ENCODE measurements around the gene SMIM10L2A. TPM values are rescaled to one million over a fixed set of nuclear protein-coding genes. Genes with fewer than 3 reads are reported as not detected.
A peak's percentile ranks its signal among the peaks of the same experiment; 100 is the strongest.

The SMIM10L2A gene
- total RNA-seq (ENCODE audit: low replicate concordance): 2.6 and 4.8 TPM in 2 replicates
- long read RNA-seq: 0 reads

- Mint-ChIP-seq H3K27me3 (no peaks in the 10 kb centered on the region), H3K9me3 (no peaks in the 10 kb centered on the region), H3K36me3 (no peaks in the 10 kb centered on the region), H3K4me1 (ENCODE audit: unreplicated experiment) (no peaks in the 10 kb centered on the region), H3K27ac (no peak within 1 kb of the TSS), H3K4me3 (peak within 1 kb of the TSS; percentile 74)
- no peak for DNase-seq (ENCODE audit: extremely low spot score, unreplicated experiment)
- TF ChIP-seq, protein P1, sequence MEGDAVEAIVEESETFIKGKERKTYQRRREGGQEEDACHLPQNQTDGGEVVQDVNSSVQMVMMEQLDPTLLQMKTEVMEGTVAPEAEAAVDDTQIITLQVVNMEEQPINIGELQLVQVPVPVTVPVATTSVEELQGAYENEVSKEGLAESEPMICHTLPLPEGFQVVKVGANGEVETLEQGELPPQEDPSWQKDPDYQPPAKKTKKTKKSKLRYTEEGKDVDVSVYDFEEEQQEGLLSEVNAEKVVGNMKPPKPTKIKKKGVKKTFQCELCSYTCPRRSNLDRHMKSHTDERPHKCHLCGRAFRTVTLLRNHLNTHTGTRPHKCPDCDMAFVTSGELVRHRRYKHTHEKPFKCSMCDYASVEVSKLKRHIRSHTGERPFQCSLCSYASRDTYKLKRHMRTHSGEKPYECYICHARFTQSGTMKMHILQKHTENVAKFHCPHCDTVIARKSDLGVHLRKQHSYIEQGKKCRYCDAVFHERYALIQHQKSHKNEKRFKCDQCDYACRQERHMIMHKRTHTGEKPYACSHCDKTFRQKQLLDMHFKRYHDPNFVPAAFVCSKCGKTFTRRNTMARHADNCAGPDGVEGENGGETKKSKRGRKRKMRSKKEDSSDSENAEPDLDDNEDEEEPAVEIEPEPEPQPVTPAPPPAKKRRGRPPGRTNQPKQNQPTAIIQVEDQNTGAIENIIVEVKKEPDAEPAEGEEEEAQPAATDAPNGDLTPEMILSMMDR (conservative IDR thresholded peaks at IDR 0.05): no peak
Observed at GRCh38 chrX:135421932-135422809, at the start of gene SMIM10L2A. TSS of gene SMIM10L2A (plus strand) at chrX:135421944. CDS start at chrX:135422132, 188 bp downstream.

DNA sequence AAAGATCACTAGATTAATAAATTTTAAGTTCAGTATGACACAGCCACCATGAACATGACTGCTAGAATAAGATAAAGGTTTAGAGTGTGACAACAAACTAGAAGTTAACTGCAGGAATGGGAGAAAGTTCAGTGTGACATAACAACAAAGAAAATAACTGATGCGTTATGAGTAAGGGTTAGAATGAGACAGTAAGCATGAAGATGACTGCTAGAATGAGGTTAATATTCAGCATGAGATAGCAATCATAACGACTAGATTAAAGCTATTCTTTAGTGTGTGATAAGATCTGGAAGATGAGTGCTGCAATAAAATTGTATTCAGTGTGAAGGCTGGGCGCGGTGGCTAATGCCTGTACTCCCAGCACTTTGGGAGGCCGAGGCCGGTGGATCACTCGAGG is 48.4 kb upstream of the SMIM10L2A start:
- no peaks in the 10 kb centered on the region for H3K4me1 Mint-ChIP-seq (ENCODE audit: unreplicated experiment)
- no peak for DNase-seq (ENCODE audit: extremely low spot score, unreplicated experiment)
- no peaks in the 10 kb centered on the region for H3K36me3 Mint-ChIP-seq
- TF ChIP-seq, protein P1 (conservative IDR thresholded peaks at IDR 0.05): no peak
- H3K4me3 Mint-ChIP-seq: no peak overlapping the region
- no peak overlapping the region for H3K27ac Mint-ChIP-seq
- no peaks in the 10 kb centered on the region for H3K27me3 Mint-ChIP-seq
- peaks cover 7% of the 10 kb centered on the region for H3K9me3 Mint-ChIP-seq

GRCh38 chrX:135382260-135382659 is 39.5 kb upstream of the SMIM10L2A start:
- Mint-ChIP-seq H3K36me3 (no peaks in the 10 kb centered on the region), H3K27ac (no peak overlapping the region), H3K27me3 (no peaks in the 10 kb centered on the region), H3K9me3 (no peaks in the 10 kb centered on the region), H3K4me1 (ENCODE audit: unreplicated experiment) (no peaks in the 10 kb centered on the region), H3K4me3 (no peak overlapping the region)
- no peak for DNase-seq (ENCODE audit: extremely low spot score, unreplicated experiment)
- TF ChIP-seq, protein P1 (conservative IDR thresholded peaks at IDR 0.05): no peak

GRCh38 chrX:135383249-135383648 is 38.5 kb upstream of the SMIM10L2A start:
- Mint-ChIP-seq H3K27me3 (no peaks in the 10 kb centered on the region), H3K9me3 (no peaks in the 10 kb centered on the region), H3K36me3 (no peaks in the 10 kb centered on the region), H3K4me1 (ENCODE audit: unreplicated experiment) (no peaks in the 10 kb centered on the region), H3K27ac (no peak overlapping the region), H3K4me3 (no peak overlapping the region)
- no peak for DNase-seq (ENCODE audit: extremely low spot score, unreplicated experiment)
- TF ChIP-seq, protein P1 (conservative IDR thresholded peaks at IDR 0.05): no peak

- Mint-ChIP-seq H3K27me3 (no peaks in the 10 kb centered on the region), H3K36me3 (no peaks in the 10 kb centered on the region), H3K4me1 (ENCODE audit: unreplicated experiment) (no peaks in the 10 kb centered on the region), H3K9me3 (no peaks in the 10 kb centered on the region), H3K4me3 (no peak overlapping the region), H3K27ac (no peak overlapping the region)
- DNase-seq (ENCODE audit: extremely low spot score, unreplicated experiment): no peak
- TF ChIP-seq, protein P1 (conservative IDR thresholded peaks at IDR 0.05): no peak
Observed at GRCh38 chrX:135384161-135384836, 37.4 kb upstream of the SMIM10L2A start.

Data from type B pancreatic cell (in vitro differentiated cells).